Pancreas (tissue), 10 donors: Measurements from ENCODE around the gene TDRD15. TPM values are rescaled to one million over a fixed set of nuclear protein-coding genes. Genes with fewer than 3 reads are reported as not detected.

Experiments used
- ATAC-seq, 4 donors: fragments of 200-7000 bp; cut with Tn5 transposase; one replicate each; pipeline versions ENCODE4 v1.8.0 to v1.9.1; 2020; ENCODE audit warnings: mild to moderate bottlenecking in 4 of 4, moderate library complexity in 4 of 4
- DNase-seq, 6 donors: peaks; one replicate each; pipeline ENCODE4 v3.0.0-alpha.2; 2020
- FAIRE-seq: peaks from 2 replicates; lab custom pipeline; 2012; peaks lifted over from hg19 to GRCh38; lab: Jason Lieb, UNC
- H3K27ac ChIP-seq, 4 donors: fragments of 200-600 bp; sonication (generic); 1 replicate in 3 of 4; 2 replicates in 1 of 4; pipeline versions ENCODE4 v1.5.0 to v1.8.0; 2020
- H3K27me3 ChIP-seq, 4 donors: fragments of 200-600 bp; one replicate each; pipeline ENCODE4 v1.8.0; 2021
- H3K36me3 ChIP-seq, 3 donors: fragments of 200-600 bp; sonication (generic) in 1 of 3; one replicate each; pipeline versions ENCODE4 v1.5.0 to v1.8.0; 2020 to 2021
- H3K4me1 ChIP-seq, 3 donors: fragments of 200-600 bp; one replicate each; pipeline ENCODE4 v1.8.0; 2021
- H3K4me3 ChIP-seq, 4 donors: fragments of 200-600 bp; sonication (generic) in 2 of 4; one replicate each; pipeline versions ENCODE4 v1.5.0 to v1.8.0; 2020 to 2021
- H3K9me3 ChIP-seq, 4 donors: fragments of 200-600 bp; one replicate each; pipeline ENCODE4 v1.8.0; 2021
- WGBS, 2 donors: extraction: QIAGEN DNeasy Blood & Tissue Kit; methylation state at CpG; one replicate each; pipeline ENCODE4 v1.1.7; 2013; 5-methylcytosine and 5-hydroxymethylcytosine counted together
- intact Hi-C, 3 donors: fragments of 100-400 bp; cut with DNase I; formaldehyde crosslinking; loops; one replicate each; pipeline versions ENCODE4 v1.11.1 to v1.14.2; 2022
- polyA plus RNA-seq, 2 donors: library from polyadenylated mRNA; stranded (reverse); fragments of 200-250 nt; gene quantifications; one replicate each; pipeline ENCODE4 v1.2.3, GENCODE V29; 2013
- total RNA-seq, 6 donors: library from RNA; stranded (reverse); fragmentation: NEBNext Ultra II Directional in 4 of 6; extraction: Animal tissue kit (Norgen Biotek cat#: 25700) in 4 of 6; gene quantifications; one replicate each; pipeline versions ENCODE4 v1.2.1 to v1.2.4, GENCODE V29; 2021 to 2023
- TF ChIP-seq, protein P1 (sequence below), 4 donors: fragments of 200-600 bp; sonication (generic) in 3 of 4; IDR thresholded peaks; one replicate each; pipeline versions ENCODE4 v1.5.0 to v1.8.0; 2021; ENCODE audit warnings: antibody characterized with exemption in 4 of 4
- donor health status: healthy with polysubstance abuse.
- donor health status: DM: no; HTN: no; CAD: no; lungs with moderate emphysema.
- donor health status: DM: no; HTN: no; CAD: no.
- donor health status: control.
- donor health status: control.
- donor health status: Bipolar disorder and iron deficiency.
- donor health status: DM: yes; HTN: yes; CAD: no.
- donor health status: DM: no; HTN: no; CAD: no.
- donor health status: DM: no; HTN: no; CAD: no.
- donor health status: DM: yes; HTN: yes; CAD: no.

The TDRD15 gene
- total RNA-seq (not detected), polyA plus RNA-seq (not detected)

GRCh38 chr2:21123473-21124393 is at the start of gene TDRD15:
Gene TDRD15 (plus strand): TSS chr2:21123968. CDS start chr2:21137468, 13,500 bp downstream.
- H3K4me3 ChIP-seq: no peak within 1 kb of the TSS
- WGBS, 2 donors: 84 to 90% methylated on average over 27 of the region's 27 CpGs
- no peak within 1 kb of the TSS for H3K27ac ChIP-seq
- DNase-seq: peak in 1 of 6 donors; percentile 47
- H3K27me3 ChIP-seq: peaks cover 0 to 2% (median 0%) of the 10 kb centered on the region in 4 donors
- FAIRE-seq: no peak
- intact Hi-C loops: no loop called here
- ATAC-seq: no peak
- TF ChIP-seq, protein P1, sequence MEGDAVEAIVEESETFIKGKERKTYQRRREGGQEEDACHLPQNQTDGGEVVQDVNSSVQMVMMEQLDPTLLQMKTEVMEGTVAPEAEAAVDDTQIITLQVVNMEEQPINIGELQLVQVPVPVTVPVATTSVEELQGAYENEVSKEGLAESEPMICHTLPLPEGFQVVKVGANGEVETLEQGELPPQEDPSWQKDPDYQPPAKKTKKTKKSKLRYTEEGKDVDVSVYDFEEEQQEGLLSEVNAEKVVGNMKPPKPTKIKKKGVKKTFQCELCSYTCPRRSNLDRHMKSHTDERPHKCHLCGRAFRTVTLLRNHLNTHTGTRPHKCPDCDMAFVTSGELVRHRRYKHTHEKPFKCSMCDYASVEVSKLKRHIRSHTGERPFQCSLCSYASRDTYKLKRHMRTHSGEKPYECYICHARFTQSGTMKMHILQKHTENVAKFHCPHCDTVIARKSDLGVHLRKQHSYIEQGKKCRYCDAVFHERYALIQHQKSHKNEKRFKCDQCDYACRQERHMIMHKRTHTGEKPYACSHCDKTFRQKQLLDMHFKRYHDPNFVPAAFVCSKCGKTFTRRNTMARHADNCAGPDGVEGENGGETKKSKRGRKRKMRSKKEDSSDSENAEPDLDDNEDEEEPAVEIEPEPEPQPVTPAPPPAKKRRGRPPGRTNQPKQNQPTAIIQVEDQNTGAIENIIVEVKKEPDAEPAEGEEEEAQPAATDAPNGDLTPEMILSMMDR (IDR thresholded peaks at IDR 0.05): no peak
- no peaks in the 10 kb centered on the region for H3K36me3 ChIP-seq
- H3K9me3 ChIP-seq: no peaks in the 10 kb centered on the region
- no peaks in the 10 kb centered on the region for H3K4me1 ChIP-seq

- 49 to 71% methylated on average over 1 of the region's 1 CpG for WGBS, 2 donors
- ATAC-seq (no peak), DNase-seq (no peak), FAIRE-seq (no peak)
- TF ChIP-seq, protein P1 (IDR thresholded peaks at IDR 0.05): no peak
- H3K36me3 ChIP-seq: no peaks in the 10 kb centered on the region
- no peaks in the 10 kb centered on the region for H3K27me3 ChIP-seq
- no peaks in the 10 kb centered on the region for H3K4me1 ChIP-seq
- intact Hi-C loops: no loop called here
- no peak overlapping the region for H3K4me3 ChIP-seq
- H3K9me3 ChIP-seq: no peaks in the 10 kb centered on the region
- no peak overlapping the region for H3K27ac ChIP-seq
These were observed 45.5 kb upstream of the TDRD15 start for GRCh38 chr2:21078296-21078695.

DNA sequence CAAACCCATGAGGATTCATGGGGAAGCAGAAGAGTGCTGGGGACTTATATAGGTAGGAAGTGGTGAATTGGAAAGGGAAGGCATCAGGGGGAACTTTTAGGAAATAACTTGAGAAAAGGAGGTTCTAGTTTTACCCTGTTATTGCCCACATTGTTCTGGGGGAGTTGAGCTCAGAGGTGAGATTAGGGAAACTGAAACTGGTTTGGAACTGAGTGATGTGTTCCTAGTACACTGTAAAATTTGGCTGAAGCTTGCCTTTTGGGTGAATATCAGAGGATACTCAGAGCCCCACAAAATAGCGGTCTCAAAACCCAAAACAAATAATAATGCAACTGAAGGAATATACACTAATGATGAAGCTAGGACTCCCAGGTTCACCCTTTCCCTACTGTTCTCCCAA is 40.3 kb upstream of the TDRD15 start:
- Histone ChIP-seq H3K27me3 (no peaks in the 10 kb centered on the region), H3K4me3 (no peak overlapping the region), H3K4me1 (no peaks in the 10 kb centered on the region), H3K27ac (no peak overlapping the region), H3K9me3 (no peaks in the 10 kb centered on the region), H3K36me3 (no peaks in the 10 kb centered on the region)
- TF ChIP-seq, protein P1 (IDR thresholded peaks at IDR 0.05): no peak
- intact Hi-C loops: no loop called here
- 90 to 95% methylated on average over 1 of the region's 1 CpG for WGBS, 2 donors
- no peak for FAIRE-seq
- ATAC-seq: no peak
- DNase-seq: no peak

- WGBS, 2 donors: 58 to 69% methylated on average over 4 of the region's 4 CpGs
- ATAC-seq (no peak), FAIRE-seq (no peak), DNase-seq (no peak)
- H3K9me3 ChIP-seq: no peaks in the 10 kb centered on the region
- TF ChIP-seq, protein P1 (IDR thresholded peaks at IDR 0.05): no peak
- no peak overlapping the region for H3K4me3 ChIP-seq
- no peaks in the 10 kb centered on the region for H3K36me3 ChIP-seq
- H3K4me1 ChIP-seq: no peaks in the 10 kb centered on the region
- intact Hi-C loops: no loop called here
- H3K27me3 ChIP-seq: no peaks in the 10 kb centered on the region
- no peak overlapping the region for H3K27ac ChIP-seq
These were observed 39.4 kb upstream of the TDRD15 start for GRCh38 chr2:21084401-21084800.
